ENCODE measurements around the gene RNF138. TPM values are rescaled to one million over a fixed set of nuclear protein-coding genes. Genes with fewer than 3 reads are reported as not detected.

The RNF138 gene
- total RNA-seq, 2 donors from 2014 or later, result 45.2 to 59.6 TPM

DNA sequence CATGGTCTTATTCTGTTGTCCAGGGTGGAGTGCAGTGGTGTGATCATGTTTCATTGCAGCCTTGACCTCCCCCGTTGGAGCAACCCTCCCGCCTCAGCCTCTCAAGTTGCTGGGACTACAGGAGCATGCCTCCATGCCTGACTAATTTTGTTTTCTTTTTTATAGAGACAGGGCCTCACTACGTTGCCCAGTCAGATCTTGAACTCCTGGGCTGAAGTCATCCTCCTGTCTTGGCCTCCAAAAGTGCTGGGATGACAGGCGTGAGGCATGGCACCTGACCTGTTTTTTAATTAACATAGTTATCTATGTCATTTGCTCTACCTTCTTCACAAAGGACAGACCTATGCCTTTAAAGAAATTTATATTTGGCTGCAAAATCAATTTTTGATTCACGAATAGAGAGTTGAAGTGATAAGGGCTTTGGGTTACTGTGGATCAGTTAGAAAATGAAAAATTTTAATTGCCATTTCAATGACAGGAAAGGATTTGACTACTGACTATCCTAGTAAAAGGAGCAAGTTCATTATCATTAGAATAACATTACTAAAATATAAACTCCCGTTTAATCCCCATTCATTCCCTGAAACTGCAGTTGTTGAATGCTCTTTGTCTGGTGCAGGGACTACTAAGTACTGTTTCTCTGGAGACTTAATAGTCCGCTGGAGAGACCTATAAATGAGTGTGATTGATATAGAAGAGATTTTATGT, 3.7 kb downstream of the RNF138 start:
- H3K36me3 Mint-ChIP-seq (ENCODE audit: low read depth), result peaks cover 34% of the 10 kb centered on the region
- H3K4me1 ChIP-seq (ENCODE audit: control insufficient read depth, insufficient read depth, low read length), result peaks cover 5% of the 10 kb centered on the region
- H3K4me3 Mint-ChIP-seq, result peak overlapping the region; percentile 89
- DNase-seq, result no peak
- peaks cover 34% of the 10 kb centered on the region for H3K36me3 ChIP-seq (ENCODE audit: control insufficient read depth, insufficient read depth, low read length)
- H3K4me3 ChIP-seq (ENCODE audit: low read length), result no peak overlapping the region
- H3K27me3 Mint-ChIP-seq (ENCODE audit: insufficient read depth), result no peaks in the 10 kb centered on the region
- no peak overlapping the region for H3K9ac ChIP-seq (ENCODE audit: extremely low read depth, low read length, poor library complexity, severe bottlenecking)
- H3K9me3 ChIP-seq (ENCODE audit: control insufficient read depth, low read length), result no peaks in the 10 kb centered on the region
- peaks cover 21% of the 10 kb centered on the region for H3K4me1 Mint-ChIP-seq
- WGBS, 2 experiments (ENCODE audit: insufficient coverage in 1 of 2, insufficient read length in 1 of 2), result 91 to 96% methylated on average over 5 to 7 of the region's 7 CpGs
- no peak overlapping the region for H3K27ac Mint-ChIP-seq
- H3K9me3 Mint-ChIP-seq, result no peaks in the 10 kb centered on the region
- H3K27ac ChIP-seq (ENCODE audit: low read depth, low read length), result no peak overlapping the region
- no peaks in the 10 kb centered on the region for H3K27me3 ChIP-seq (ENCODE audit: control insufficient read depth, insufficient read depth, low read length, poor library complexity, severe bottlenecking)
- TF ChIP-seq, protein P1, sequence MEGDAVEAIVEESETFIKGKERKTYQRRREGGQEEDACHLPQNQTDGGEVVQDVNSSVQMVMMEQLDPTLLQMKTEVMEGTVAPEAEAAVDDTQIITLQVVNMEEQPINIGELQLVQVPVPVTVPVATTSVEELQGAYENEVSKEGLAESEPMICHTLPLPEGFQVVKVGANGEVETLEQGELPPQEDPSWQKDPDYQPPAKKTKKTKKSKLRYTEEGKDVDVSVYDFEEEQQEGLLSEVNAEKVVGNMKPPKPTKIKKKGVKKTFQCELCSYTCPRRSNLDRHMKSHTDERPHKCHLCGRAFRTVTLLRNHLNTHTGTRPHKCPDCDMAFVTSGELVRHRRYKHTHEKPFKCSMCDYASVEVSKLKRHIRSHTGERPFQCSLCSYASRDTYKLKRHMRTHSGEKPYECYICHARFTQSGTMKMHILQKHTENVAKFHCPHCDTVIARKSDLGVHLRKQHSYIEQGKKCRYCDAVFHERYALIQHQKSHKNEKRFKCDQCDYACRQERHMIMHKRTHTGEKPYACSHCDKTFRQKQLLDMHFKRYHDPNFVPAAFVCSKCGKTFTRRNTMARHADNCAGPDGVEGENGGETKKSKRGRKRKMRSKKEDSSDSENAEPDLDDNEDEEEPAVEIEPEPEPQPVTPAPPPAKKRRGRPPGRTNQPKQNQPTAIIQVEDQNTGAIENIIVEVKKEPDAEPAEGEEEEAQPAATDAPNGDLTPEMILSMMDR (conservative IDR thresholded peaks at IDR 0.05), result no peak

- Mint-ChIP-seq H3K9me3 (no peaks in the 10 kb centered on the region), H3K4me3 (no peak overlapping the region), H3K4me1 (peaks cover 21% of the 10 kb centered on the region), H3K27me3 (ENCODE audit: insufficient read depth) (no peaks in the 10 kb centered on the region), H3K36me3 (ENCODE audit: low read depth) (peaks cover 36% of the 10 kb centered on the region), H3K27ac (no peak overlapping the region)
- no peak for DNase-seq
- TF ChIP-seq, protein P1 (conservative IDR thresholded peaks at IDR 0.05), result no peak
- H3K27ac ChIP-seq (ENCODE audit: low read depth, low read length), result no peak overlapping the region
- peaks cover 36% of the 10 kb centered on the region for H3K36me3 ChIP-seq (ENCODE audit: control insufficient read depth, insufficient read depth, low read length)
- no peak overlapping the region for H3K4me3 ChIP-seq (ENCODE audit: low read length)
- peaks cover 5% of the 10 kb centered on the region for H3K4me1 ChIP-seq (ENCODE audit: control insufficient read depth, insufficient read depth, low read length)
- WGBS, 2 experiments (ENCODE audit: insufficient coverage in 1 of 2, insufficient read length in 1 of 2), result 80 to 83% methylated on average over 1 to 4 of the region's 4 CpGs
- H3K9me3 ChIP-seq (ENCODE audit: control insufficient read depth, low read length), result no peaks in the 10 kb centered on the region
- no peaks in the 10 kb centered on the region for H3K27me3 ChIP-seq (ENCODE audit: control insufficient read depth, insufficient read depth, low read length, poor library complexity, severe bottlenecking)
- no peak overlapping the region for H3K9ac ChIP-seq (ENCODE audit: extremely low read depth, low read length, poor library complexity, severe bottlenecking)
Observed at GRCh38 chr18:32095900-32096229, 4.2 kb downstream of the RNF138 start.

- Histone ChIP-seq H3K27me3 (ENCODE audit: control insufficient read depth, insufficient read depth, low read length, poor library complexity, severe bottlenecking) (no peaks in the 10 kb centered on the region), H3K27ac (ENCODE audit: low read depth, low read length) (no peak overlapping the region), H3K4me3 (ENCODE audit: low read length) (no peak overlapping the region), H3K9me3 (ENCODE audit: control insufficient read depth, low read length) (no peaks in the 10 kb centered on the region), H3K36me3 (ENCODE audit: control insufficient read depth, insufficient read depth, low read length) (peaks cover 39% of the 10 kb centered on the region), H3K9ac (ENCODE audit: extremely low read depth, low read length, poor library complexity, severe bottlenecking) (no peak overlapping the region), H3K4me1 (ENCODE audit: control insufficient read depth, insufficient read depth, low read length) (peaks cover 5% of the 10 kb centered on the region)
- H3K27me3 Mint-ChIP-seq (ENCODE audit: insufficient read depth), result no peaks in the 10 kb centered on the region
- peak overlapping the region; percentile 55 for H3K27ac Mint-ChIP-seq
- no peaks in the 10 kb centered on the region for H3K9me3 Mint-ChIP-seq
- no peak overlapping the region for H3K4me3 Mint-ChIP-seq
- 90 to 100% methylated on average over 1 to 2 of the region's 2 CpGs for WGBS, 2 experiments (ENCODE audit: insufficient coverage in 1 of 2, insufficient read length in 1 of 2)
- no peak for DNase-seq
- TF ChIP-seq, protein P1 (conservative IDR thresholded peaks at IDR 0.05), result no peak
- H3K4me1 Mint-ChIP-seq, result peaks cover 21% of the 10 kb centered on the region
- peaks cover 41% of the 10 kb centered on the region for H3K36me3 Mint-ChIP-seq (ENCODE audit: low read depth)
Observed at GRCh38 chr18:32096946-32097345, 5.3 kb downstream of the RNF138 start.

Measured in endodermal cell (in vitro differentiated cells).